BJ (cell line): ENCODE data around the gene FER. TPM values are rescaled to one million over a fixed set of nuclear protein-coding genes. Genes with fewer than 3 reads are reported as not detected.

Source experiments
- CTCF ChIA-PET: fragments of 350-600 bp; formaldehyde crosslinking; extraction: SDS; loops from one replicate; lab custom pipeline; 2021; ENCODE audit warnings: antibody characterized with exemption, inconsistent platforms; lab: Yijun Ruan, JAX
- POLR2A ChIA-PET: fragments of 300-600 bp; sonication (Branson Sonifier 250); formaldehyde crosslinking; extraction: SDS; loops from one replicate; lab custom pipeline; 2021; ENCODE audit warnings: antibody characterized with exemption; lab: Charles Lee
- DNase-seq: peaks from one replicate; pipeline ENCODE4 v3.0.0-alpha.2; 2011; ENCODE audit warnings: low read depth
- H3K27me3 ChIP-seq: 2 replicates; pipeline ENCODE4 v1.6.0; 2011; ENCODE audit warnings: low read length; ENCODE audit not compliant: control insufficient read depth, insufficient read depth
- H3K36me3 ChIP-seq: 2 replicates; pipeline ENCODE4 v1.5.1; 2011; ENCODE audit warnings: low read length; ENCODE audit not compliant: control insufficient read depth, insufficient read depth
- H3K4me3 ChIP-seq: 2 replicates; pipeline ENCODE4 v1.5.1; 2011; ENCODE audit warnings: low read depth, mild to moderate bottlenecking, control low read depth, low read length
- polyA plus RNA-seq: library from polyadenylated mRNA; depleted of rRNA; stranded (reverse); fragments of >200 nt; gene quantifications from 2 replicates; pipeline ENCODE4 v1.2.3, GENCODE V29; 2011
- TF ChIP-seq, protein P1 (sequence below): IDR thresholded peaks from 2 replicates; pipeline ENCODE4 v1.5.1; 2011; ENCODE audit warnings: low read depth, mild to moderate bottlenecking, control low read depth, inconsistent platforms, low read length, moderate library complexity; ENCODE audit not compliant: insufficient read depth

Gene FER
- polyA plus RNA-seq, 1 experiment = 4.0 TPM

DNA sequence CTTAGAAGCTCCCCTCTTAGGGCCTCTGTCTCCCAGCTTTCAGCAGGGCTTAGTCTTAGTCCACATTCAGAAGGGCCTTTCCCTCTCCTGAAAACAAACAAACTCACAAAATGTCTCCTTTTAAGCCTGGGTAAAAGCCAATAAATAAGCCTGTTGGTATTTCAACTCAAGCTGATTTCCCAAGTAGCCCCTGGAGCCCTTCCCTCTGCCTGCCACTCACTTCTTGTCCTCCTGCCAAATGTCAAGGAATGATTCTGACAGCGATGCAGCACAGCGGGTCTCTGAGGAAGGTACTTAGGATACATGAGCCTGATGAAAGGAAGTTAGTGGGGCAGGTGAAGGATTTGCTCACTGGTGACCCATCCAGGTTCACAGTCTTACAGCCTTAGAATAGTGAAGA is 451.6 kb downstream of the FER start:
- ChIA-PET POLR2A (no interaction called here), CTCF (interaction anchor here (1.2 kb wide), 1 partner anchor 13 kb away, joined by 3 read pairs; no protein-coding TSS in a partner anchor)
- TF ChIP-seq, protein P1, sequence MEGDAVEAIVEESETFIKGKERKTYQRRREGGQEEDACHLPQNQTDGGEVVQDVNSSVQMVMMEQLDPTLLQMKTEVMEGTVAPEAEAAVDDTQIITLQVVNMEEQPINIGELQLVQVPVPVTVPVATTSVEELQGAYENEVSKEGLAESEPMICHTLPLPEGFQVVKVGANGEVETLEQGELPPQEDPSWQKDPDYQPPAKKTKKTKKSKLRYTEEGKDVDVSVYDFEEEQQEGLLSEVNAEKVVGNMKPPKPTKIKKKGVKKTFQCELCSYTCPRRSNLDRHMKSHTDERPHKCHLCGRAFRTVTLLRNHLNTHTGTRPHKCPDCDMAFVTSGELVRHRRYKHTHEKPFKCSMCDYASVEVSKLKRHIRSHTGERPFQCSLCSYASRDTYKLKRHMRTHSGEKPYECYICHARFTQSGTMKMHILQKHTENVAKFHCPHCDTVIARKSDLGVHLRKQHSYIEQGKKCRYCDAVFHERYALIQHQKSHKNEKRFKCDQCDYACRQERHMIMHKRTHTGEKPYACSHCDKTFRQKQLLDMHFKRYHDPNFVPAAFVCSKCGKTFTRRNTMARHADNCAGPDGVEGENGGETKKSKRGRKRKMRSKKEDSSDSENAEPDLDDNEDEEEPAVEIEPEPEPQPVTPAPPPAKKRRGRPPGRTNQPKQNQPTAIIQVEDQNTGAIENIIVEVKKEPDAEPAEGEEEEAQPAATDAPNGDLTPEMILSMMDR = no peak
- no peaks in the 10 kb centered on the region for H3K36me3 ChIP-seq
- no peak overlapping the region for H3K4me3 ChIP-seq
- H3K27me3 ChIP-seq = no peaks in the 10 kb centered on the region
- no peak for DNase-seq

DNA sequence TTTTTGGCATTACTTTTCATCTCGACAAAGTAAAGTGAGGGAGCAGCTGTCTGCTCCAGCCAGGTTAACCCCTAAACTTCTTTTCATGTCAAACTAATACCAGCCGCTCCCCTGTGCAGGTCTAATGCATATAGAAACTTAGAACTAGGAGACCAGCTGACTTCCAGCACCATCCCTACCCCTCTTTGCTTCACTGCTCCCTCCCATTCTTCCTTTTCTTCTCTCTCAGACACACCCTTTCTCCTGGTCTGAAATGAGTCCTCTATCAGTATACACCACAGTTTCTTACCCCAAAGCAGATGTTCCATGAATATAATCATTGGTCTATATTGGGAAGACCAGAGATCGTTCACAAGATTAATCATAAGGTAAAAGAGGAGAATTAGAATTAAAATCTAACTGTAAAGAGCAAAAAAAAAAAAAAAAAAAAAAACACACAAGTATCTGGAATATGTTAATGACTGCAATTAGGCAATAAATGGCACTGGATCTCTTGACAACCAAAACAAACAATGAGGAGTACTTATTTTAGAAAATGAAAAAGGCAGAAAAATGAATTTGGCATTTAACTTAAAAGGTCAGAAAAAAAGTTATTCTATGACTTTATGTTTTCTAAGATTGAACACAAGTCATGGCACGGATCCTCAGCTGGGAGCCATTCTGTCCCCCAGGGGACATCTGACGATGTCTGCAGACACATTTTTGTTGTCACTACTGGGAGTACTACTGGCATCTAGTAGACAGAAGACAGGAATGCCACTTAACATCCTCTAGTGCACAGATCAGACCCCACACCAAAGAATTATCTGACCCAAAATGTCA is 452.3 kb downstream of the FER start:
- CTCF ChIA-PET = no interaction called here
- no peak for DNase-seq
- Histone ChIP-seq H3K36me3 (no peaks in the 10 kb centered on the region), H3K27me3 (no peaks in the 10 kb centered on the region), H3K4me3 (no peak overlapping the region)
- TF ChIP-seq, protein P1 = no peak
- POLR2A ChIA-PET = no interaction called here

DNA sequence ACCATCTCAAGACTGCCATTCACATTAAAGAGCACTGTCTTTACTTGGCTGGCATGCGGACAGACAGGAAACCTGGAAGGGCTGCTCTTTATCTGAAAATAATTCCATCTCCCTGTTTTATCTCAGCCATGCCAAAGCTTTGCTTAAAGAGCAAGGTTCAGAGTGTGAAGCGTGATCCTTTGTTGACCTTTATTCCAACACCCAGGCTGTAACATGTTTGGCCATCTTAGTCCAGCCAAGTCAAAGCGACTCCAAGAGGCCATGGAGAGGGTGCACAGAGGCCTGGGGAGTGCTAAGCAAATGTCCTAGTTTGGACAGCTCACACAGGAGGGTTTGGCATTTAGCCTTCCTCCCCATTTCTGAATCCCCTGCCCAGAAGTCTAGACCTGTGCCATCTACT is 467.3 kb downstream of the FER start:
- TF ChIP-seq, protein P1 = no peak
- CTCF ChIA-PET = no interaction called here
- Histone ChIP-seq H3K27me3 (no peaks in the 10 kb centered on the region), H3K4me3 (no peak overlapping the region), H3K36me3 (no peaks in the 10 kb centered on the region)
- POLR2A ChIA-PET = no interaction called here
- DNase-seq = no peak

DNA sequence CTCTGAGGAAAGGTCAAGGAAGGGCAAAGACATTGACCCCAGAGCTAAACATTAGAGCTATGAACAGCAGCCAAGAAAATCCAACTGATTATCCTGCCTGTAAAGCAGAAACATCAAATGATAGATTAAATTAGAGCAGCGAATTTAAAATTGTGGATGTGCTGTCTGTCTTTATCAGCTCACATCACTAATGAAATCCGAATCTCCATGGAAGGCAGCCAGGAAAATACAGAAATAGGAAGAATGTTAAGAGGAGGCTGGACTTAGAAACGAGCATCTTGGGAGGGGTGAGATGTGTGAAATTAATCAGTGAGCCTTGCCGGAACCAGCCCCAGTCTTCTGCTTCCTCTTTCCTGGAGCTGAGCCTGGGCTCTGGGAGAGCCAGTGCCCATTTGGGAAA is 471.1 kb downstream of the FER start:
- CTCF ChIA-PET = no interaction called here
- H3K27me3 ChIP-seq = no peaks in the 10 kb centered on the region
- TF ChIP-seq, protein P1 = no peak
- POLR2A ChIA-PET = no interaction called here
- DNase-seq = no peak
- H3K4me3 ChIP-seq = no peak overlapping the region
- H3K36me3 ChIP-seq = no peaks in the 10 kb centered on the region

DNA sequence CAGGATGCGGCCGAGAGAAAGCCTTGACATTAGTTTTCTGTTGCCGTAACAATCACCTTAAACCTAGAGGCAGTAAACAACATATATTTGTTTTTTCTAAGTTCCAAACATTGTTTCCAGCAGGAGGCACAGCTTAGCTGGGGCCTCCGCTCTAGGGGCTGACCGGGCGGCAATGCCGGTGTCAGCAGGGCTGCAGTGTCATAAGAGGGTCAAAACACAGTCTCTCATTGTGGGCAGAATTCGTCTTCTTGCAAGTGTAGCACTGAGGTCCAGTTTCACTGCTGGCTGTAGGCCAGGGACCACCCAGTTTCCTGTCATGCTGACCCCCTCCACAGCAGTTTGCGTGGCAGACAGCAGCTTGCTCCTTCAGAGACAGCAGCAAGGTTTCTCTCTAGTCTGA is 475.8 kb downstream of the FER start:
- TF ChIP-seq, protein P1 = no peak
- DNase-seq = no peak
- no peaks in the 10 kb centered on the region for H3K36me3 ChIP-seq
- no peak overlapping the region for H3K4me3 ChIP-seq
- POLR2A ChIA-PET = no interaction called here
- CTCF ChIA-PET = interaction anchor here (1.7 kb wide), 1 partner anchor 10 kb away, joined by 4 read pairs; no protein-coding TSS in a partner anchor
- 0 out of 2 replicates have a peak, but pooled peaks cover 1% of the 10 kb centered on the region for H3K27me3 ChIP-seq
